Heart right ventricle (tissue), 16 donors: ENCODE measurements around the gene FRAT1. TPM values are rescaled to one million over a fixed set of nuclear protein-coding genes. Genes with fewer than 3 reads are reported as not detected.

Source experiments
- ATAC-seq, 8 donors: fragments of 200-7000 bp; cut with Tn5 transposase; one replicate each; pipeline ENCODE4 v1.9.1; 2020; ENCODE audit warnings: mild to moderate bottlenecking in 8 of 8, moderate library complexity in 8 of 8, moderate number of reproducible peaks in 1 of 8
- DNase-seq, 2 donors: peaks; one replicate each; pipeline ENCODE4 v3.0.0-alpha.2; 2020
- H3K27ac ChIP-seq, 10 donors: fragments of 200-600 bp; sonication (generic) in 2 of 10; one replicate each; pipeline versions ENCODE4 v1.5.0 to v1.8.0; 2020 to 2022; ENCODE audit warnings: mild to moderate bottlenecking in 3 of 10
- H3K27me3 ChIP-seq, 7 donors: fragments of 200-600 bp; one replicate each; pipeline ENCODE4 v1.8.0; 2021 to 2022; ENCODE audit warnings: mild to moderate bottlenecking in 2 of 7
- H3K36me3 ChIP-seq, 9 donors: fragments of 200-600 bp; sonication (generic) in 1 of 9; one replicate each; pipeline versions ENCODE4 v1.5.0 to v1.8.0; 2020 to 2022; ENCODE audit warnings: mild to moderate bottlenecking in 2 of 9
- H3K4me1 ChIP-seq, 9 donors: fragments of 200-600 bp; sonication (generic) in 1 of 9; one replicate each; pipeline versions ENCODE4 v1.5.0 to v1.8.0; 2020 to 2022; ENCODE audit warnings: mild to moderate bottlenecking in 4 of 9
- H3K4me3 ChIP-seq, 10 donors: fragments of 200-600 bp; sonication (generic) in 2 of 10; one replicate each; pipeline versions ENCODE4 v1.5.0 to v1.8.0; 2020 to 2022; ENCODE audit warnings: mild to moderate bottlenecking in 7 of 10, moderate library complexity in 2 of 10
- H3K9me3 ChIP-seq, 11 donors: fragments of 200-600 bp in 10 of 11; sonication (generic) in 2 of 11; one replicate each; pipeline versions ENCODE4 v1.5.0 to v1.8.0; 2013 to 2022; ENCODE audit warnings: mild to moderate bottlenecking in 2 of 11, control low read depth in 1 of 11, moderate library complexity in 1 of 11
- WGBS, 2 donors: extraction: QIAGEN DNeasy Blood & Tissue Kit; methylation state at CpG; one replicate each; pipeline ENCODE4 v1.1.7; 2013; ENCODE audit warnings: inconsistent platforms in 1 of 2; 5-methylcytosine and 5-hydroxymethylcytosine counted together
- intact Hi-C, 10 donors: fragments of 100-400 bp; cut with DNase I; formaldehyde crosslinking; loops; one replicate each; pipeline versions ENCODE4 v1.11.1 to v1.14.2; 2022
- polyA plus RNA-seq, 2 donors: library from polyadenylated mRNA; stranded (reverse); fragments of 200-250 nt; gene quantifications; one replicate each; pipeline ENCODE4 v1.2.3, GENCODE V29; 2013
- total RNA-seq, 10 donors: library from RNA; stranded (reverse); fragmentation: NEBNext Ultra II Directional in 3 of 10; extraction: Animal tissue kit (Norgen Biotek cat#: 25700) in 3 of 10; gene quantifications; one replicate each; pipeline versions ENCODE4 v1.2.1 to v1.2.4, GENCODE V29; 2021 to 2023
- TF ChIP-seq, protein P1 (sequence below), 9 donors: fragments of 200-600 bp; sonication (generic) in 2 of 9; IDR thresholded peaks; one replicate each; pipeline versions ENCODE4 v1.5.0 to v1.8.0; 2021 to 2022; ENCODE audit warnings: antibody characterized with exemption in 9 of 9, mild to moderate bottlenecking in 5 of 9, moderate library complexity in 1 of 9
- donor health status: Arrhythmogenic right ventricular cardiomyopathy.
- donor health status: ischemic (EF 13 %, LVEDD 7.1; RV severe dilation, severe dysfunction).
- donor health status: healthy with polysubstance abuse.
- donor health status: DM: no; HTN: yes; CAD: no.
- donor health status: DM: no; HTN: no; CAD: no.
- donor health status: ischemic (EF 25% LVEDD 6.9; RV normal size, moderate dysfunction).
- donor health status: ischemic (EF 25% LVEDD 5.7; RV mildly dilated, moderate dysfunction).
- donor health status: healthy.
- donor health status: DM: yes; HTN: yes; CAD: no.
- donor health status: Ischemic cardiomyopathy.
- donor health status: ischemic (EF 35%, LVEDD 5.7; RV mildly dilated, moderate dysfunction).
- donor health status: nonischemic (EF 11% LVEDD 7.7; RV severe dilation, severe dysfunction).
- donor health status: DM: yes; HTN: yes; CAD: no.
- donor health status: PGD.
- donor health status: ischemic (EF 29% LVEDD 5.4; RV normal size, mild dysfunction).
- donor health status: nonischemic (EF 23%, LVEDD 6.1; RV moderate dilation, normal function).

The FRAT1 gene
- total and polyA plus RNA-seq, 12 donors: 1.3 to 6.6 (median 3.0) TPM

DNA sequence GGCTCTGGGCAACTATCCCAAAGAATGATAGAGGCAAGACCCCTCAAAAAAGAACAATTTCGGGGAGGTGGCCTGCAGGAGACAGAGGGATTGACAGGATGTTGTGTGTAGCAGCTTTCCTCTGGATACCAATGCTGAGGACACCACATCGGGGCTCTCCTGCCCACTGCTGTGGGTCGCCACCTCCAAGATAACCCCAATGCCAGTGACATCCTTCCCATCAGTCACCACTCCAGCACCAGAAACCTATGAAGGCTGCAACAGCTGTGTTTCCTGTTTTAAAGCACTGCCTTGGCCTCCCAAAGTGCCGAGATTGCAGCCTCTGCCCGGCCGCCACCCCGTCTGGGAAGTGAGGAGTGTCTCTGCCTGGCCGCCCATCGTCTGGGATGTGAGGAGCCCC is 44.2 kb upstream of the FRAT1 start:
- H3K27me3 ChIP-seq: no peaks in the 10 kb centered on the region

DNA sequence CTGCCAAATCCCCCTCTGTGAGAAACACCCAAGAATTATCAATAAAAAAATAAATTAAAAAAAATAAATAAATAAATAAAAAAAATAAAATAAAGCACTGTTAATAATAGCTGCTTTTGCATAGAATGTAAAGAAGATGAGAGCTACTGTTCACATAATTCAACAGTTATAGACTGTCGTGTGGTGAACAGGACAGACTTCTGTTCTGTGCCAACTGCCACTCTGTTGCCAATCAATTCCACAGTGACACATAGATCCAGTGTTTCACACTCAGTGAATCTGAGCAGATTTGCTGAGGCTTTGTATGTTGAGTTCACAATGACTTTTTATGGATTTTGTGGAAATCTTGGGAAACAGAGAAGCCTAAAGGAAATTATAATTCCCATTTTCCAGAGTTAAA is 41.5 kb upstream of the FRAT1 start:
- 42 to 45% methylated on average over 1 of the region's 1 CpG for whole genome bisulfite sequencing, 2 donors
- intact Hi-C loops: loop anchor here in 3 of 10 donors (5.0 to 10.0 kb wide), 3 partner anchors 55 to 80 kb away; partner anchors contain the start of gene FRAT2 (in 2 of the 3)
- no peaks in the 10 kb centered on the region for H3K27me3 ChIP-seq
- peaks cover 0 to 25% (median 20%) of the 10 kb centered on the region in 9 donors for H3K4me1 ChIP-seq
- H3K9me3 ChIP-seq: no peaks in the 10 kb centered on the region
- no peaks in the 10 kb centered on the region for H3K36me3 ChIP-seq
- DNase-seq: no peak
- peak overlapping the region in 1 of 10 donors; percentile 55 for H3K27ac ChIP-seq
- TF ChIP-seq, protein P1, sequence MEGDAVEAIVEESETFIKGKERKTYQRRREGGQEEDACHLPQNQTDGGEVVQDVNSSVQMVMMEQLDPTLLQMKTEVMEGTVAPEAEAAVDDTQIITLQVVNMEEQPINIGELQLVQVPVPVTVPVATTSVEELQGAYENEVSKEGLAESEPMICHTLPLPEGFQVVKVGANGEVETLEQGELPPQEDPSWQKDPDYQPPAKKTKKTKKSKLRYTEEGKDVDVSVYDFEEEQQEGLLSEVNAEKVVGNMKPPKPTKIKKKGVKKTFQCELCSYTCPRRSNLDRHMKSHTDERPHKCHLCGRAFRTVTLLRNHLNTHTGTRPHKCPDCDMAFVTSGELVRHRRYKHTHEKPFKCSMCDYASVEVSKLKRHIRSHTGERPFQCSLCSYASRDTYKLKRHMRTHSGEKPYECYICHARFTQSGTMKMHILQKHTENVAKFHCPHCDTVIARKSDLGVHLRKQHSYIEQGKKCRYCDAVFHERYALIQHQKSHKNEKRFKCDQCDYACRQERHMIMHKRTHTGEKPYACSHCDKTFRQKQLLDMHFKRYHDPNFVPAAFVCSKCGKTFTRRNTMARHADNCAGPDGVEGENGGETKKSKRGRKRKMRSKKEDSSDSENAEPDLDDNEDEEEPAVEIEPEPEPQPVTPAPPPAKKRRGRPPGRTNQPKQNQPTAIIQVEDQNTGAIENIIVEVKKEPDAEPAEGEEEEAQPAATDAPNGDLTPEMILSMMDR (IDR thresholded peaks at IDR 0.05): no peak
- no peak overlapping the region for H3K4me3 ChIP-seq
- ATAC-seq: no peak

More for the DNA sequence above, 44.2 kb upstream of the FRAT1 start:
- no peak overlapping the region for H3K27ac ChIP-seq
- H3K4me3 ChIP-seq: no peak overlapping the region
- H3K36me3 ChIP-seq: no peaks in the 10 kb centered on the region
- DNase-seq: no peak
- no peaks in the 10 kb centered on the region for H3K9me3 ChIP-seq
- peaks cover 0 to 24% (median 20%) of the 10 kb centered on the region in 9 donors for H3K4me1 ChIP-seq
- TF ChIP-seq, protein P1 (IDR thresholded peaks at IDR 0.05): no peak
- ATAC-seq: no peak
- 71 to 72% methylated on average over 3 of the region's 9 CpGs for WGBS, 2 donors
- intact Hi-C loops: loop anchor here in 3 of 10 donors (5.0 to 10.0 kb wide), 3 partner anchors 57 to 82 kb away; partner anchors contain the start of gene FRAT2 (in 2 of the 3)

DNA sequence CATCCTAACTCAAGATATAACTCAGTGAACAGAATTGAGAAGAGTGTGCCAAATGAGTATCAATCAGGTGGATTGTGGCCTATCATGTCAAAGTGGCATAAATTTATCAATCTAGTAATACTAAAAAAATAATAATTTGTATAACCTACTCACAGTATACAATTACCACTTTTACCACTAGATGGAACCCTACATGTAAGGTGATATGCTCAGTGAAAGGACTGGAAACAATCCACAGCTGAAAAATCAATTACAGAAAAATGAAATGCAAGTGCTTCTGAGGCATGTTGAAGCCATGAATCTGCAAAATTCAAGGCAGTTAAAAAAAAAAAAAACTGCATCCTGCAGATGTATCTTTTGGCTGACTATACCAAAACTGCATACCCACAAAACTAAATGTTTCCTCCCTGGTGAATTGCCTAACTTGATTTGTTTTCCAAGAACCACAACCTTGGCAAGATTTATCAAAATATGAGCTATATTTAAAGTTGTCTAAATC is 40.5 kb upstream of the FRAT1 start:
- intact Hi-C loops: loop anchor here in 5 of 10 donors (2.0 to 10.0 kb wide), 5 partner anchors 54 to 79 kb away; partner anchors contain the start of gene FRAT2 (in 2 of the 5)
- peak overlapping the region in 6 of 10 donors; percentile 31 to 72 (median 48) for H3K27ac ChIP-seq
- TF ChIP-seq, protein P1 (IDR thresholded peaks at IDR 0.05): peak; percentile 56 to 84 (median 71)
- no peaks in the 10 kb centered on the region for H3K36me3 ChIP-seq
- peak overlapping the region in 1 of 10 donors; percentile 2 for H3K4me3 ChIP-seq
- peaks cover 0 to 25% (median 20%) of the 10 kb centered on the region in 9 donors for H3K4me1 ChIP-seq
- no peaks in the 10 kb centered on the region for H3K27me3 ChIP-seq
- ATAC-seq (peak; percentile 85 to 98 (median 92)), DNase-seq (no peak)
- H3K9me3 ChIP-seq: no peaks in the 10 kb centered on the region

DNA sequence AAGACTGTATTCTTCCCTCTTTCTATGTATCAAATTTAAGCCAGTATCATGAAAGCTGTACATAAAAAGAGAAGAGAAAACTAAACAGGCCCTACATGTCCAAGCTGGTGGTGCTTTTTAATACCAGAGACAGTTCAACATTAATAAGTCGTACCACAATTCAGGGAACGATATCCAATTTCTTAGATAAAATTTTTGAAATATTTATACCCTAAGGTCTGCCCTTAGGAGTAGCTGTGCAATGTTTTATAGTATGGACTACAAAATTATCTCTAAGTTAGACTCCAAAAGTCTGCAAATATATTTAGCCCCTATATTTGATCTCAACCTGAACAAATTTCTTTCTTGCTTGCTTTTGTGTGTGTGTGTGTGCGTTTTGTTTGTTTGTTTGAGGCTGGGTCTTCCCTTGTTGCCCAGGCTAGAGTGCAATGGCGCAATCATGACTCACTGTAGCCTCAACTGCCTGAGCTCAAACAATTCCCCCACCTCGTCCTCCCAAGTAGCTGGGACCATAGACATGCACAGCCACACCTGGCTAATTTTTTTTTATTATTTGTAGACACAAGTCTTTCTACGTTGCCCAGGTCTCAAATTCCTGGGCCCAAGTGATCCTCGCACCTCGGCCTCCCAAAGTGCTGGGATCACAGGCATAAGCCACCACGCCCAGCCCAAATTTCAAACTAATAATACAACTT is 39.8 kb upstream of the FRAT1 start:
- H3K27ac ChIP-seq: peak overlapping the region in 6 of 10 donors; percentile 31 to 72 (median 48)
- no peaks in the 10 kb centered on the region for H3K36me3 ChIP-seq
- DNase-seq: no peak
- no peaks in the 10 kb centered on the region for H3K27me3 ChIP-seq
- H3K9me3 ChIP-seq: no peaks in the 10 kb centered on the region
- peak in 2 of 8 donors; percentile 31 to 48 for ATAC-seq
- intact Hi-C loops: loop anchor here in 5 of 10 donors (2.0 to 10.0 kb wide), 5 partner anchors 53 to 78 kb away; partner anchors contain the start of gene FRAT2 (in 2 of the 5)
- H3K4me3 ChIP-seq: peak overlapping the region in 1 of 10 donors; percentile 2
- TF ChIP-seq, protein P1 (IDR thresholded peaks at IDR 0.05): no peak
- 78 to 83% methylated on average over 9 of the region's 9 CpGs for WGBS, 2 donors
- H3K4me1 ChIP-seq: peaks cover 0 to 25% (median 20%) of the 10 kb centered on the region in 9 donors
